Right atrium auricular region (tissue), 2 donors: ENCODE results near the gene CLDN5. TPM values are rescaled to one million over a fixed set of nuclear protein-coding genes. Genes with fewer than 3 reads are reported as not detected.

ENCODE experiments used
- DNase-seq: peaks from one replicate; pipeline ENCODE4 v3.0.0-alpha.2; 2019; ENCODE audit warnings: low spot score
- H3K27ac ChIP-seq, 2 donors: fragments of 200-600 bp; sonication (generic); 1 replicate in 1 of 2; 2 replicates in 1 of 2; pipeline ENCODE4 v1.5.1; 2016 to 2019
- H3K27me3 ChIP-seq, 2 donors: fragments of 200-600 bp; sonication (generic); one replicate each; pipeline versions ENCODE4 v1.5.1 to v1.6.0; 2017 to 2019
- H3K36me3 ChIP-seq: fragments of 200-600 bp; sonication (generic); one replicate; pipeline ENCODE4 v1.5.1; 2016
- H3K4me1 ChIP-seq, 2 donors: fragments of 200-600 bp; sonication (generic); one replicate each; pipeline versions ENCODE4 v1.5.1 to v1.6.0; 2017 to 2019
- H3K4me3 ChIP-seq, 2 donors: fragments of 200-600 bp; sonication (generic); 1 replicate in 1 of 2; 2 replicates in 1 of 2; pipeline ENCODE4 v1.5.1; 2017 to 2019; ENCODE audit warnings: mild to moderate bottlenecking in 1 of 2, moderate library complexity in 1 of 2
- H3K9me3 ChIP-seq, 2 donors: fragments of 200-600 bp; sonication (generic); one replicate each; pipeline ENCODE4 v1.5.1; 2019
- CTCF ChIP-seq, 2 donors: fragments of 200-600 bp; sonication (generic); IDR thresholded peaks; one replicate each; pipeline ENCODE4 v1.5.1; 2019; ENCODE audit warnings: antibody characterized with exemption in 2 of 2
- total RNA-seq, 2 donors: library from RNA; depleted of rRNA; stranded (reverse); fragments of >200 nt; gene quantifications; one replicate each; pipeline ENCODE4 v1.1.0, GENCODE V29; 2016

Gene CLDN5
- total RNA-seq, 2 donors from 2014 or later = 16.7 to 44.3 TPM

GRCh38 chr22:19509191-19509590 is 15.0 kb downstream of the CLDN5 start:
- TF ChIP-seq CTCF (IDR thresholded peaks at IDR 0.05) = no peak
- Histone ChIP-seq H3K36me3 (no peaks in the 10 kb centered on the region), H3K4me3 (no peak overlapping the region)

GRCh38 chr22:19508024-19508776 is 16.0 kb downstream of the CLDN5 start:
- H3K4me3 ChIP-seq = no peak overlapping the region
- H3K36me3 ChIP-seq = no peaks in the 10 kb centered on the region
- H3K9me3 ChIP-seq = peaks cover 0 to 2% of the 10 kb centered on the region in 2 donors
- no peaks in the 10 kb centered on the region for H3K27me3 ChIP-seq
- no peaks in the 10 kb centered on the region for H3K4me1 ChIP-seq
- TF ChIP-seq CTCF (IDR thresholded peaks at IDR 0.05) = no peak
- DNase-seq = no peak
- no peak overlapping the region for H3K27ac ChIP-seq

More at GRCh38 chr22:19509191-19509590, 15.0 kb downstream of the CLDN5 start:
- H3K27me3 ChIP-seq = no peaks in the 10 kb centered on the region
- peaks cover 0 to 12% of the 10 kb centered on the region in 2 donors for H3K9me3 ChIP-seq
- no peaks in the 10 kb centered on the region for H3K4me1 ChIP-seq
- DNase-seq = no peak
- H3K27ac ChIP-seq = no peak overlapping the region

- Histone ChIP-seq H3K36me3 (no peaks in the 10 kb centered on the region), H3K27me3 (no peaks in the 10 kb centered on the region), H3K9me3 (no peaks in the 10 kb centered on the region), H3K27ac (no peak overlapping the region), H3K4me3 (no peak overlapping the region), H3K4me1 (no peaks in the 10 kb centered on the region)
- TF ChIP-seq CTCF (IDR thresholded peaks at IDR 0.05) = no peak
- no peak for DNase-seq
Measured at GRCh38 chr22:19507534-19507861, 16.7 kb downstream of the CLDN5 start.

- Histone ChIP-seq H3K27ac (no peak overlapping the region), H3K4me1 (no peaks in the 10 kb centered on the region), H3K4me3 (no peak overlapping the region), H3K36me3 (no peaks in the 10 kb centered on the region), H3K9me3 (no peaks in the 10 kb centered on the region), H3K27me3 (no peaks in the 10 kb centered on the region)
- DNase-seq = no peak
- no peak for TF ChIP-seq CTCF (IDR thresholded peaks at IDR 0.05)
Measured at GRCh38 chr22:19506212-19506611, 18.0 kb downstream of the CLDN5 start.

GRCh38 chr22:19505735-19506126 is 18.5 kb downstream of the CLDN5 start:
- no peaks in the 10 kb centered on the region for H3K4me1 ChIP-seq
- H3K36me3 ChIP-seq = no peaks in the 10 kb centered on the region
- TF ChIP-seq CTCF (IDR thresholded peaks at IDR 0.05) = no peak
- H3K9me3 ChIP-seq = no peaks in the 10 kb centered on the region
- DNase-seq = no peak
- H3K27me3 ChIP-seq = no peaks in the 10 kb centered on the region
- no peak overlapping the region for H3K27ac ChIP-seq
- H3K4me3 ChIP-seq = no peak overlapping the region
